ENCODE results near the gene FLVCR2.
"Not testable (repeated sequence)": the region's sequence is repeated elsewhere in the genome, so short reads cannot be mapped to it uniquely, and the experiment has no call there.

Gene FLVCR2

DNA sequence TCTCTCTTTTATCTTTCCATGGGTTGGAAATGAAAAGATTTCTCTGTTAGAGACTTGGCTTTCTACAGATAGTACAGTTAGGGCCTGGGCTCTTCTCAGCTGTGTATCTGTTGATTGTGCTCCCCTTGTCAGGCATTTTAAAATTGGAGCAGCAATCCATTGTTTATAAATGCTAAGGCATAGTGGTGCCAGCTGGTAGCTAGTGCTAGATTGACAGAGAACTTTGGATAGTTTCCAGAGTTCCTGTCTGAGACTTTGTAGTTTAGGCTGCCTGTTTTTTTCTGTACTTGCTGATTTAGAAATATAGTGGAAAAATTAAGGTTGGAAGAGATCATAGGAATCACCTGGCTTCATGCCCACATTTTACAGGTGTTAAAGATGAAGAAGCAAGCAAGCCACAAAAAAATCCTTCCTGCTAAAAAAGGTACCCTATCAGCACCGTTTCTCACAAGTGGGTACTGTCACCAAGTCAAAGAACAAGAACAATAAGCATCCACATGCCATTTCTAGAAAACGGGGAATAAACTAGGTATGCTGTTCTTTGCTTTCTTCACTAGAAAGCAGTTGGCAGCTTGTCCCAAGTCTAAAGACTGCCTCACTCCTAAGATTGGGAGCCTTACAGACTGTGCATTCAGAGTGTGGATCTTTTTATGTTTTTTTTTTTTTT is 88.8 kb downstream of the FLVCR2 start:
- DNase-seq (ENCODE audit: low read depth) = no peak

DNA sequence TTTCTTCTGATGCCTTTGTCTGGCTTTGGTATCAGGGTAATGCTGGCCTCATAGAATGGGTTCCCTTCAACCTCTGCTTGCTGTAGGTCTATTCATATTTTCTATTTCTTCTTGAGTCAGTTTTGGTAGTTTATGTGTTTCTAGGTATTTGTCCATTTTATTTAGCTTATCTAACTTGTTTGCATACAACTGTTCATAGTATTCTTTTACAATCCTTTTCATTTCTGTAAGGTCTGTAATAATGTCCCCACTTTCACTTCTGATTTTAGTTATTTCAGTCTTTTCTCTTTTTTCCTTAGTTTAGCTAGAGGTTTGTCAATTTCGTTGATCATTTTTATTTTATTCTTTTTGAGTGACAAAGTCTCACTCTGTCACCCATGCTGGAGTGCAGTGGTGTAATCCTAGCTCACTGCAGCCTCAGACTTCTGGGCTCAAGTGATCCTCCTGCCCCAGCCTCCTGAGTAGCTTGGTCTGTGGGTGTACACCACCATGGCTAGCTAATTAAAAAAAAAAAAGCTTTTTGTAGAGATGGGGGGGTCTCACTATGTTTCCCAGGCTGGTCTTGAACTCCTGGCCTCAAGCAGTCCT is 94.3 kb downstream of the FLVCR2 start:
- no peak for DNase-seq (ENCODE audit: low read depth)

DNA sequence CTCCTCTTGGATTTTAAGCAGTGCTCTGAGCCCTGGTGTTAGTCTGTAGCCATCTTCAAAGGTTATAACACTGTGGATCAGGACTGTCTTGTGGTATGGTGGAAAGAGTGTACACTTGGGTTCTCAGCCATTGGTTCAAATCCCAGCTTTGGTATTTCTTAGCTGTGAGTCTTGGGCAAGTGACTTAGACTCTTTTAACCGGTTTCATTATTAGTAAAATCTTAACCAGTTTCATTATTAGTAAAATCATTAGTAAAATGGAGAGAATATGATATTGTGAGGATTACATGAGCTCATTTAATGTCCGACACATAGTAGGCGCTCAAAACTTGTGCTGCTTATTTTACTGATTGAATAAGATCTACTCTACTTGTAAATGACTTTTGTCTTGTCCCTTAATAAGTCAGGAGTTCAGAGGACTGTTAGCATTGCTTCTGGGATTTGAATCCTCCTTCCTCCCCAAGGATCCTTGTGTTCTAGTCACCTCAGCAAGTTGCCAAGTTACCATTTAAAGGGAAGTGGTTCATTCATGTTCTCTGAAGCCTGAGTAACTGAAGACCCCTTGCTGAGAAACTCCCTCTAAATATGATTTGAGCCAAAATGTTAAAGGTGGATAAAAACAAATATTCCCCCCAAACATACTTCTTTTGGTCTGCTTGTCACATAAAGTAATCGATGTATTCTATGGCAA is 95.1 kb downstream of the FLVCR2 start:
- DNase-seq (ENCODE audit: low read depth) = no peak

DNA sequence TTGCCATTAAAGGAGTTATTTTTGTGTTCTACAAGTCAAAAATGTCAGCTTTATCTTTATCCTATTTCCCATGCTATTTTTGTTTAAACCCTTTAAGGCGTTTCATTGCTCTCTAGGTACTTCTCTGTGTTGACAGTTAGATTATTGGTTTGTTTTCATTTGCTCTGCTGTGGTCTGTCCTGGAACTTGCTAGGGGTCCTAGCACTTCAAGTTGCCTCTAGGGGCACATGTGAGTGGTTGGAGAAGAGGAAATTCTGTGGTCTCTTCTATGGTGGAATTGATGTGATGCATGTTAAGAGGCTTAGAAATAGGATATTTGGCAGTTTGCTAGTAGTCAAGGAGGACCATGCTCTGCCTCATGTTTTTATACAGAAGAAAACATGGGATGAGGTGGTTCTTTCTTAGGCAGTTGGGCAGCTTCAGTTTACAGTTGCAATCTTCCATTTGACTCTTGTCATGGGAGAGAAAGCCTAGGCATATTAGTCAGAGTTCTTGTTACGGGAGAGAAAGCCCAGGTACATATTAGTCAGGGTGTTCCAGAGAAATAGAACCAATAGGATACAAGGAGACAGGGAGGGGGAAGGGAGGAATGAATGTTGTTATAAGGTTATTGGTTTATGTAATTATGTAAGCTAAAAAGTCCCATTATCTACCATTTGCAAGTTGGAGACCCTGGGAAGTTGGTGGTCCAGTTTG is 97.0 kb downstream of the FLVCR2 start:
- DNase-seq (ENCODE audit: low read depth) = no peak

DNA sequence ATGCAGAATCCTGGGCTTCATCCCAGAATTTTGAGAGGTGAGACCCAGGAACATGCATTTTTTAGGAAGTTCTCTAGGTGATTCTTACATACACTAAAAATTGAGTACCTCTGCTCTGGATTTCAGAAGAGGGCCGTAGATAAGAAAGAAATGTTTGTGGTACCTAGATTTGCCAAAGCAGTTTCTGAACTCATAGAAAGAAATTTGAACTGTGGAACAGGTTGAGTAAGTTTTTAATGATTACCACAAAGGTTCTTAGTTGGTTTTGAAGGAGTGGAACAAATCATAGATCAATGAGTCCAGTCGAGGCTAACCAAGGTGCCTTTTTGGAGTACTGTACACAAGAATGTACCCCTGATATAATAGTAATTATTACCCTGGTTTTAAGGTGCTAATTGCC is 107.5 kb downstream of the FLVCR2 start:
- DNase-seq (ENCODE audit: low read depth) = no peak

DNA sequence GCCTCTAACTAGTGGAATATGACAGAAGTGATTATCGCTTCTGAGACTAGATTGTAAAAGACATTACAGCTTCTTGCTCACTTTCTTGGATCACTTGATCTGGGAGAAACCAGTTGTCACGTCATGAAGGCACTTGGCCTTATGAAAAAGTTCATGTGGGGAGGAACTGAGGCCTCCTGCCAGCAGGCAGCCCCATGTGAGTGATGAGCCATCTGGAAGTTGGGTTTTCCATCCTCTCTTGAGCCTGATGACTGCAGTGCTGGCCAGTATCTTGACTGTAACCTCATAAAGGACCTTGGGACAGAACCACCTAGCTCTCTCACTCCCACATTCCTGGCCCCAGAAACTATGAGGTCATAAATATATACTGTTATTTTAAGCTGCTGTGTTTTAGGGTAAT is 110.6 kb downstream of the FLVCR2 start:
- no peak for DNase-seq (ENCODE audit: low read depth)

DNA sequence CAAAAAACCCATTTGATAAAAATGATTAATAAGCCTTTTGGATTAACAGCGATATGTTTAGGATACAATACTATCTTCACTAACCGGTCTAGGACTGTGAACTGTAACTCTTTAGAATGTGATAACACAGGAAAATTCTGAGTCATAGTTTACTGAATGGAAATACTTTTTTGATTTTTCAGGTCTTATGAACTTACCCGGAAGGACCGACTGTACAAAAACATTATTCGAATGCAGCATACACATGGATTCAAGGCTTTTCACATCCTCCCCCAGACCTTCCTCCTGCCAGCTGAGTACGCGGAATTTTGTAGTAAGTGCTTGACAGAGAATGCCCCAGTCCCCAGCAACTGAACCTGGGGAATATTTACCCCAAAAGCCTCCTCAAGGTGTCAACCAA is 111.6 kb downstream of the FLVCR2 start:
- DNase-seq (ENCODE audit: low read depth) = no peak

DNA sequence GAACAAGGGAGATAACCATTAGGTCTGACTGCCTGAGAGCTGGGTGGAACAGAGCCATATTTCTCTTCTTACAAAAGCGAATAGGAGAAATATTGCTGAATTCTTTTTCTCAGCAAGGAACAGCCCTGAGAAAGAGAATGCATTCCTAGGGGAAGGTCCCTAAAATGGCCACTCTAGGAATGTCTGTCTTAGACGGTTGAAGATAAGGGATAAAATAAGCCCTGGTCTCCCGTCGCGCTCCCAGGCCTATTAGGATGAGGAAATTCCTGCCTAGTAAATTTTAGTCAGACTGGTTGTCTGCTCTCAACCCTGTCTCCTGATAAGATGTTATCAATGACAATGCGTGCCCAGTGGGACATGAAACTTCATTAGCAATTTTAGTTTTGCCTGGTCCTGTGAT is 116.6 kb downstream of the FLVCR2 start:
- not testable (repeated sequence) for DNase-seq (ENCODE audit: low read depth)

DNA sequence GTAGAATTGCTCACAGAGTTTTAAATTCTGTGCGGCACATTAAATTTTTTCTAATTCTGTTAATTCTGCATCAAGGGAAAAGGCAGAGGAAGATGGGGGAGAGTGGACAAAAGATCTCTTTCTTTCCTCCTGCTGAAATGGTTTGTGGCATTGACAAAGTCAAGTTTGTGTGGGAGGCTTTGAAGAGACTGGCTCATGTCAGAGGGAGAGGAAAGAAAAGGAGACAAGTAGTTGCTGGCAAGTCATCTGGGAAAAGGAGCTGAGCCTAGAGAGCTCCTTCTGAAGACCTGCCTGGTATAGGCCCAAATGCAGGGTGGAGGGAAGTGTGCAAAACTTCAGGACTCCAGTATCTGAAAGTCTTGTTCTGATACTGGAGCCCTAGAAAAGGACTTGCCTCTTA is 119.0 kb downstream of the FLVCR2 start:
- DNase-seq (ENCODE audit: low read depth) = no peak

Data from stimulated activated CD4-positive, alpha-beta T cell treated with anti-CD3 and anti-CD28 coated beads, Interleukin-2, amount 100 ng/mL, for 4 hours (primary cell).